NCI-H2227 (cell line): Measurements from ENCODE around the gene ATP6V1E1.
"Not testable (repeated sequence)": the region's sequence is repeated elsewhere in the genome, so short reads cannot be mapped to it uniquely, and the experiment has no call there.

ENCODE experiments used
- DNase-seq: peaks from one replicate; lab custom pipeline; 2025; ENCODE audit not compliant: unreplicated experiment; lab: John Stamatoyannopoulos, UW

The ATP6V1E1 gene

GRCh38 chr22:17583151-17583550 lies 45.4 kb downstream of the ATP6V1E1 start:
- DNase-seq = no peak

DNA sequence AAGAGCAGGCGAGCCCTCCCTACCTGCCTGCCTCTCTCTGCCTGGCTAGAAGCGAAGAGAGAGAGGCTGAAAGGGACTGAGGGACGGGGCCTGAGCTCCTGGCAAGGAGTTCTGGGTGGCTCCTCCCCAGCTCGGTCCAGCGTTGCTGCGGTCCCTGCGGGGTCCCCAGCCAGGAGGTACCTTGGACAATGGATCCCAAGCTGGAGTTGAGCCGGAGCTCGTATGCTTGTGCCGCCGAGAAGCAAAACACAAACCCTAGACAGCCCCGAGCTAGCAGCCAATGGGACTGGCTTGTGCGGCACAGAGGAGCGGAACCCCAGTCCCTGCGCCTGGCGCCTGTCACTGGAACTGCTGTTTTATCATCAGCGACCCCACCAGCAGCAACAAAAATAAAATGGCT lies 46.9 kb downstream of the ATP6V1E1 start:
- no peak for DNase-seq

- no peak for DNase-seq
Observed at GRCh38 chr22:17581056-17581455, 47.5 kb downstream of the ATP6V1E1 start.

- DNase-seq = no peak
Observed at GRCh38 chr22:17580441-17581031, 48.0 kb downstream of the ATP6V1E1 start.

GRCh38 chr22:17579535-17579981 lies 49.0 kb downstream of the ATP6V1E1 start:
- DNase-seq = no peak

DNA sequence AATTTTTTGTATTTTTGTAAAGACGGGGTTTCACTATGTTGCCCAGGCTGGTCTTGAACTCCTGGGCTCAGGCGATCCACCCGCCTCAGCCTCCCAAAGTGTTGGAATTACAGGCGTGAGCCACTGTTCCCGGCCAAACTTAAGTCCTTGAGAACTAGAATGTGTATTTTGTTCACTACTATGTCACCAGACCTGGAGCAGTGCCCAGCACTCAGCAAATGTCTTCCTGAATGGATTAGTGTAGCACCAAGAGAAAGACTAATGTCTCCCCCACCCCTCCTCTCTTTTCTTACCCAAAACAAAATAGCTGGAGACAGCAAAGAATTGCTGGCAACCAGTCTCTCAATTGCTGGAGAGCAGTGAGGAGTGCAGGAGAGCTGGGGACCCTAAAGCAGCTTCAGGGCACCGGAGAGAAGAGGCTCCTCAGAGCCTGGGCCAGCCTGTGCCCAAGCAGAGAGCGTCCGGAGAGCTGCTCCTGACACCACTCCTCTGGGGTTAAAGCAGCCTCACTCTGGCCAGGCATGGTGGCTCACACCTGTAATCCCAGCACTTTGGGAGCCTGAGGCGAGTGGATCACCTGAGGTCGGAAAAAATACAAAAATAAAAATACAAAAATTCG lies 50.3 kb downstream of the ATP6V1E1 start:
- no peak for DNase-seq

DNA sequence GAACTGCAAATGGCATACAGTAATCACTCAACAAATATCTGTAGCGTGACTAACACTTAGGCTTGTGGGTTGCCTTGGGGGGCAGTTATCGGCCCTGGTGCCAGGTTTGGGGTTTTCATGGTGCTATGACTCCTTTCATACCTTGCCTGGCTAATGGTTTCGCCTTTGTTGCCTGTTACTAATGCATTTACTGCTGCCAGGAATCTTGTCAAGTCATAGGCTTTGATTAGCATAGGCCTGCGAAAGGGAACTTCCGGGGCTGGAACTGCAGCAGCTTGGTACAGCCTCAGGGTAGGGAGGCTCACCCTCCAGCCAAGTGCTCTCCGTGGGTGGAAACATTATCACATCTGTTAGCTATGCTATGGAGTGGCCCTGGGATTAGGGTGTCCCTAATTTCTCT lies 52.1 kb downstream of the ATP6V1E1 start:
- no peak for DNase-seq

DNA sequence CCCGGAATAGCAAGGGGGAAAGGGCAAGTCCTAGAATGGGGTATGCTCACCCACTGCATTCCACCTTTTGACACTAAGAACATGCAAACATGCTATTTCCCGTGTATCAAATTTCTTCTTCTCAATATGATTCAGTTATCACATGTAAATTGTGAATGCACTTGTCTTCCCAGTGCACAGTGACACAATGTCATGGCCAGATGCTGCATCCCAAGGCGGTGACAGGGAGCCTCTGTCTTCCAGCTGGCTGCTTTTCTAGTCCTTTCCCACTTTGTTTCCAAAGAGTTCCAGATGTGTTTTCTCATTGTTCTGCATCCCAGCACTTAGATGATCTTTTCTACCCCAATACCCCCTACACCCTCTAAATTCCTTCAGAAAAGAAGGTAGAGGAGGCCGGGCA lies 52.9 kb downstream of the ATP6V1E1 start:
- DNase-seq = no peak

GRCh38 chr22:17575151-17575550 lies 53.4 kb downstream of the ATP6V1E1 start:
- DNase-seq = no peak

DNA sequence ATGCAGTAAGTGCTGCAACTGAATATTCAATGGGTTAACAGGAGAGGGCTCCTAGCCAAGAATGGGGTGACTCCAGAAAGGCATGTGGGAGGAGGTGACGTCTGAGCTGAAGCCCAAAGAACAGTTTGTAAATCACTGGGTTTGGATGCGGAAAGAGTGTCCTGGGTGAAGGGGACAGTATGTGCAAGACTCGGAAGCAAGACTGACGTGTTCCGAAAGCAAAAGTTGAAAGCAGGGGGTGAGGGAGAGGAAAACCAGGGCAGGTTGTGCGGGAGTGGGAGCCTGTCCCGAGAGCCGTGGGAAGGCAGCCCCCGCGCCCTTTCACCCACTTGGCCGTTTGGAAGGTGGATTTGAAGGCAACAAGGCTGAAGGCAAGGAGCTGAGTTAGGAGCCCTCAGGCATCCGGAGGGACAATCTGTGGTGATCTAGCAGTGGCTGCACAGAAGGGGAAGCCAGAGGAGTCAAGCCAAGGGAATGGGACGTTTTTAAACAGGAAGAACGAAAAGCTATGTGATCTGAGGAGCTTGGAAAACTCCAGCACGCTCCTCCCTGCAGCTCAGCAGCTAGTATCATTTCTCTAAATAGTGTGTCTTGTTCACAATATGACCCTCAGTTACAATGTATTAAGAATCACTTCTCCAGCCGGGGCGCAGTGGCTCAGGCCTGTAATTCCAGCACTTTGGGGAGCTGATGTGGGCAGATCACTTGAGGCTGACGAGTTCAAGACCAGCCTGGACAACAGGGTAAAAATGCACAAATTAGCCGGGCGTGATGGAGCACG lies 57.5 kb downstream of the ATP6V1E1 start:
- DNase-seq = no peak

GRCh38 chr22:17569971-17570511 lies 58.5 kb downstream of the ATP6V1E1 start:
- DNase-seq = peak; percentile 59

- DNase-seq = no peak
Observed at GRCh38 chr22:17566776-17567175, 61.8 kb downstream of the ATP6V1E1 start.

GRCh38 chr22:17566016-17566687 lies 62.4 kb downstream of the ATP6V1E1 start:
- DNase-seq = not testable (repeated sequence)

- peak; percentile 14 for DNase-seq
Observed at GRCh38 chr22:17563936-17564391, 64.6 kb downstream of the ATP6V1E1 start.

- DNase-seq = peak; percentile 49
Observed at GRCh38 chr22:17562906-17563870, 65.4 kb downstream of the ATP6V1E1 start, which contains the start of gene SLC25A18. SLC25A18 (plus strand) TSS chr22:17563498; CDS start chr22:17579945, 16,447 bp downstream.

- DNase-seq = no peak
Observed at GRCh38 chr22:17559188-17559587, 69.4 kb downstream of the ATP6V1E1 start.

GRCh38 chr22:17554814-17555213 lies 73.7 kb downstream of the ATP6V1E1 start:
- no peak for DNase-seq

DNA sequence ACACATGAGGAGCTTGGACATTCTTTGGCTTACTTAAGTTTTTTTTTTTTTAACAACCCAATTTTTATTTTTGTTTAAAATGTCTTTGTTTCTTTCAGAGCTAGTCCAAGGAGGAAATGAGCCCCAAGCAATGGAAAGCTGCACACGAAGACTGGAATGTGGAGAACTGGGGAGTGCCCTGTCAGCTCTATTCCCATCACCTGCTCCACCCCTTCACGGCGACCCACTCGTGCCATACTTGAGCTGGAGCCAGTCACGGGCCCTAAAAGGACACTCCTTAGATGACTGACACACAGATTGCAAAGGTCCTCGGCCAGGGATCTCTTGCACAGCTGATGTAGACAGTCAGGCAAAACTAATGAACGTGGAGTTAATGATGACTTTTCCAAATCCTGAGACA lies 75.8 kb downstream of the ATP6V1E1 start:
- DNase-seq = no peak

GRCh38 chr22:17549655-17550054 lies 78.9 kb downstream of the ATP6V1E1 start:
- no peak for DNase-seq

DNA sequence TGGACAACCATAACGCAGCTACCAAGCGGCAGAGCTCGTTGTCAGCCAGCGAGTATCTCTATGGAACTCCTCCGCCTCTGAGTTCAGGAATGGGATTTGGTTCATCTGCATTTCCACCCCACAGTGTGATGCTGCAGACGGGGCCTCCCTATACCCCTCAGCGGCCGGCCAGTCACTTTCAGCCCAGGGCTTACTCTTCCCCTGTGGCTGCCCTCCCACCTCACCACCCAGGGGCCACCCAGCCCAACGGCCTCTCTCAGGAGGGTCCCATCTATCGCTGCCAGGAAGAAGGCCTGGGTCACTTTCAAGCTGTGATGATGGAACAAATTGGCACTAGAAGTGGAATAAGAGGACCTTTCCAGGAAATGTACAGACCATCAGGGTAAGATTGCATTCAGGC lies 79.4 kb downstream of the ATP6V1E1 start:
- no peak for DNase-seq
